ENCODE data around the gene ARPC1A. TPM values are rescaled to one million over a fixed set of nuclear protein-coding genes. Genes with fewer than 3 reads are reported as not detected.
A peak's percentile ranks its signal among the peaks of the same experiment; 100 is the strongest.
"Not testable (repeated sequence)": the region's sequence is repeated elsewhere in the genome, so short reads cannot be mapped to it uniquely, and the experiment has no call there.

Gene ARPC1A
- total RNA-seq, 1 donor from 2014 or later = 269 TPM

GRCh38 chr7:99408379-99409191, 82.9 kb downstream of the ARPC1A start, which contains the start of the genes BUD31 and PDAP1:
Gene BUD31, plus strand, starts transcription at chr7:99408969. Its CDS starts 2,124 bp downstream, at chr7:99411093.
Gene PDAP1, minus strand, starts transcription at chr7:99408597. Its CDS starts 49 bp downstream, at chr7:99408548.
- H3K4me3 ChIP-seq (ENCODE audit: low read depth, low read length) = peak within 1 kb of the TSS; percentile 84
- TF ChIP-seq CTCF (IDR thresholded peaks at IDR 0.05; ENCODE audit: insufficient read depth, low read length, severe bottlenecking) = peak; percentile 9
- peaks cover 19% of the 10 kb centered on the region for H3K36me3 ChIP-seq (ENCODE audit: control insufficient read depth, insufficient read depth, low read length)
- DNase-seq (ENCODE audit: low read depth) (peak; percentile 89), FAIRE-seq (no peak)
- H3K27me3 ChIP-seq (ENCODE audit: control insufficient read depth, insufficient read depth, low read length) = no peaks in the 10 kb centered on the region

GRCh38 chr7:99409192-99409572, 83.5 kb downstream of the ARPC1A start:
- TF ChIP-seq CTCF (IDR thresholded peaks at IDR 0.05; ENCODE audit: insufficient read depth, low read length, severe bottlenecking) = no peak
- Histone ChIP-seq H3K27me3 (ENCODE audit: control insufficient read depth, insufficient read depth, low read length) (no peaks in the 10 kb centered on the region), H3K36me3 (ENCODE audit: control insufficient read depth, insufficient read depth, low read length) (peaks cover 16% of the 10 kb centered on the region), H3K4me3 (ENCODE audit: low read depth, low read length) (peak overlapping the region; percentile 84)
- no peak for FAIRE-seq
- DNase-seq (ENCODE audit: low read depth) = no peak

GRCh38 chr7:99409806-99410205, 84.1 kb downstream of the ARPC1A start:
- peak overlapping the region; percentile 84 for H3K4me3 ChIP-seq (ENCODE audit: low read depth, low read length)
- DNase-seq (ENCODE audit: low read depth) = no peak
- no peaks in the 10 kb centered on the region for H3K27me3 ChIP-seq (ENCODE audit: control insufficient read depth, insufficient read depth, low read length)
- TF ChIP-seq CTCF (IDR thresholded peaks at IDR 0.05; ENCODE audit: insufficient read depth, low read length, severe bottlenecking) = no peak
- peaks cover 16% of the 10 kb centered on the region for H3K36me3 ChIP-seq (ENCODE audit: control insufficient read depth, insufficient read depth, low read length)
- FAIRE-seq = no peak

GRCh38 chr7:99410635-99411034, 84.9 kb downstream of the ARPC1A start:
- peaks cover 13% of the 10 kb centered on the region for H3K36me3 ChIP-seq (ENCODE audit: control insufficient read depth, insufficient read depth, low read length)
- no peak for DNase-seq (ENCODE audit: low read depth)
- H3K4me3 ChIP-seq (ENCODE audit: low read depth, low read length) = no peak overlapping the region

GRCh38 chr7:99415513-99416127, 89.9 kb downstream of the ARPC1A start:
- H3K36me3 ChIP-seq (ENCODE audit: control insufficient read depth, insufficient read depth, low read length) = peaks cover 42% of the 10 kb centered on the region
- TF ChIP-seq CTCF (IDR thresholded peaks at IDR 0.05; ENCODE audit: insufficient read depth, low read length, severe bottlenecking) = peak; percentile 65
- not testable (repeated sequence) for FAIRE-seq; H3K27me3 ChIP-seq (ENCODE audit: control insufficient read depth, insufficient read depth, low read length); DNase-seq (ENCODE audit: low read depth); H3K4me3 ChIP-seq (ENCODE audit: low read depth, low read length)

More at GRCh38 chr7:99410635-99411034, 84.9 kb downstream of the ARPC1A start:
- no peaks in the 10 kb centered on the region for H3K27me3 ChIP-seq (ENCODE audit: control insufficient read depth, insufficient read depth, low read length)
- FAIRE-seq = no peak
- no peak for TF ChIP-seq CTCF (IDR thresholded peaks at IDR 0.05; ENCODE audit: insufficient read depth, low read length, severe bottlenecking)

Other genes starting within 250 kb of the ARPC1A start
- gene SMURF1, start 181.8 kb upstream of the ARPC1A start, total RNA-seq = 36.5 and 42.4 TPM in 2 replicates
- 0.77 and 1.8 TPM in 2 replicates for gene KPNA7, start 117.8 kb upstream of the ARPC1A start, total RNA-seq
- gene MYH16, start 53.1 kb upstream of the ARPC1A start, total RNA-seq = 0.26 and 0.53 TPM in 2 replicates
- gene ARPC1B, start 48.8 kb downstream of the ARPC1A start, total RNA-seq = 336 and 569 TPM in 2 replicates
- 38.2 and 45.1 TPM in 2 replicates for gene PDAP1, start 82.7 kb downstream of the ARPC1A start, total RNA-seq
- 121 and 232 TPM in 2 replicates for gene BUD31, start 83.1 kb downstream of the ARPC1A start, total RNA-seq
- 10.6 and 11.3 TPM in 2 replicates for gene PTCD1, start 112.9 kb downstream of the ARPC1A start, total RNA-seq
- gene CPSF4, start 113.0 kb downstream of the ARPC1A start, total RNA-seq = 48.3 and 54.5 TPM in 2 replicates
- 241 and 333 TPM in 2 replicates for gene ATP5MF, start 140.3 kb downstream of the ARPC1A start, total RNA-seq
- 2.9 and 4.1 TPM in 2 replicates for gene ZNF789, start 147.0 kb downstream of the ARPC1A start, total RNA-seq
- gene ZNF394, start 174.4 kb downstream of the ARPC1A start, total RNA-seq = 20.4 and 24.2 TPM in 2 replicates
- gene ZKSCAN5, start 178.8 kb downstream of the ARPC1A start, total RNA-seq = 10.3 and 10.5 TPM in 2 replicates
- gene FAM200A, start 226.2 kb downstream of the ARPC1A start, total RNA-seq = 4.5 and 5.5 TPM in 2 replicates
- 46.6 and 51.1 TPM in 2 replicates for gene ZNF655, start 232.7 kb downstream of the ARPC1A start, total RNA-seq

Measured in bronchial epithelial cell (primary cell).